Iris pigment epithelial cell (primary cell): ENCODE measurements around the gene ADAD2.
"Not testable (repeated sequence)": the region's sequence is repeated elsewhere in the genome, so short reads cannot be mapped to it uniquely, and the experiment has no call there.

ENCODE experiments used
- DNase-seq: peaks from one replicate; pipeline ENCODE4 v3.0.0-alpha.2; 2011; ENCODE audit warnings: low read depth

Gene ADAD2

GRCh38 chr16:84195201-84196093 lies 4.5 kb downstream of the ADAD2 start:
- no peak for DNase-seq

GRCh38 chr16:84196101-84196500 lies 5.1 kb downstream of the ADAD2 start:
- DNase-seq, result no peak

- no peak for DNase-seq
These were observed 5.9 kb downstream of the ADAD2 start for GRCh38 chr16:84196727-84197394.

- no peak for DNase-seq
These were observed 6.6 kb downstream of the ADAD2 start for GRCh38 chr16:84197466-84198128.

- peak; percentile 64 for DNase-seq
These were observed 7.4 kb downstream of the ADAD2 start for GRCh38 chr16:84198401-84198800.

GRCh38 chr16:84199097-84199496 lies 8.1 kb downstream of the ADAD2 start:
- DNase-seq, result no peak

GRCh38 chr16:84199861-84200260 lies 8.9 kb downstream of the ADAD2 start:
- DNase-seq, result no peak

GRCh38 chr16:84204551-84204950 lies 13.6 kb downstream of the ADAD2 start:
- DNase-seq, result not testable (repeated sequence)

- DNase-seq, result peak; percentile 23
These were observed 14.2 kb downstream of the ADAD2 start for GRCh38 chr16:84205123-84205522.

GRCh38 chr16:84205976-84206691 lies 15.2 kb downstream of the ADAD2 start:
- no peak for DNase-seq

GRCh38 chr16:84207251-84207650 lies 16.3 kb downstream of the ADAD2 start:
- no peak for DNase-seq

GRCh38 chr16:84207879-84208278 lies 16.9 kb downstream of the ADAD2 start:
- no peak for DNase-seq

- DNase-seq, result peak; percentile 20
These were observed 19.0 kb downstream of the ADAD2 start for GRCh38 chr16:84209989-84210388.

- DNase-seq, result no peak
These were observed 21.2 kb downstream of the ADAD2 start for GRCh38 chr16:84212154-84212553.

GRCh38 chr16:84212631-84213030 lies 21.7 kb downstream of the ADAD2 start:
- no peak for DNase-seq

GRCh38 chr16:84214451-84215066 lies 23.6 kb downstream of the ADAD2 start:
- DNase-seq, result no peak

- no peak for DNase-seq
These were observed 24.6 kb downstream of the ADAD2 start for GRCh38 chr16:84215531-84215930.

GRCh38 chr16:84216144-84216543 lies 25.2 kb downstream of the ADAD2 start:
- not testable (repeated sequence) for DNase-seq

- no peak for DNase-seq
These were observed 27.3 kb downstream of the ADAD2 start for GRCh38 chr16:84218176-84218823.

- no peak for DNase-seq
These were observed 28.0 kb downstream of the ADAD2 start for GRCh38 chr16:84218956-84219355.

- peak; percentile 68 for DNase-seq
These were observed 29.9 kb downstream of the ADAD2 start for GRCh38 chr16:84220851-84221250.
